Measurements from ENCODE around the gene DLGAP4. TPM values are rescaled to one million over a fixed set of nuclear protein-coding genes. Genes with fewer than 3 reads are reported as not detected.

The DLGAP4 gene
- total and polyA plus RNA-seq, 2 of the 13 experiments (the other 11 are each of a cell fraction or from before 2014, with no cell fraction given) = 15.2 to 26.7 TPM

GRCh38 chr20:36574366-36575135 lies 268.4 kb downstream of the DLGAP4 start (continued):
- peak; percentile 54; the same call in 1 of the 2 replicates for TF ChIP-seq CTCF (CRISPR knock-in tag; IDR thresholded peaks at IDR 0.05)
- TF ChIP-seq ZFP1 (CRISPR knock-in tag; IDR thresholded peaks at IDR 0.05) = 0 out of 2 replicates have a peak, but pooled peaks have one; percentile 16
- TF ChIP-seq E2F5 (CRISPR knock-in tag; conservative IDR thresholded peaks at IDR 0.05) = peak; percentile 77
- TF ChIP-seq ELF3 (CRISPR knock-in tag; IDR thresholded peaks at IDR 0.05) = peak; percentile 62; the same call in 1 of the 2 replicates
- no peak for TF ChIP-seq NR2F1 (CRISPR knock-in tag; IDR thresholded peaks at IDR 0.05)
- peak; percentile 45; the same call in 1 of the 2 replicates for TF ChIP-seq RAD21 (CRISPR knock-in tag; IDR thresholded peaks at IDR 0.05)
- TF ChIP-seq MAX (IDR thresholded peaks at IDR 0.05) = peak; percentile 97
- no peak; the same call in 1 of the 2 replicates for TF ChIP-seq ZMYM2 (CRISPR knock-in tag; IDR thresholded peaks at IDR 0.05)
- TF ChIP-seq ESRRA (CRISPR knock-in tag; IDR thresholded peaks at IDR 0.05; ENCODE audit: low read depth) = peak; percentile 55; the same call in 1 of the 2 replicates
- TF ChIP-seq HDAC1 (CRISPR knock-in tag; IDR thresholded peaks at IDR 0.05) = peak; percentile 87
- TF ChIP-seq HNRNPK (IDR thresholded peaks at IDR 0.05; ENCODE audit: low read depth, low read length, poor library complexity, severe bottlenecking) = peak; percentile 95
- no peak for TF ChIP-seq EP300 (IDR thresholded peaks at IDR 0.05; ENCODE audit: low read depth in 2 of 2, low read length in 2 of 2)
- no peak; the same call in 1 of the 2 replicates for TF ChIP-seq EP300 (CRISPR knock-in tag; IDR thresholded peaks at IDR 0.05; ENCODE audit: borderline replicate concordance)
- no peak for TF ChIP-seq PCBP2 (optimal IDR thresholded peaks at IDR 0.05; ENCODE audit: low read depth, low read length, poor library complexity, severe bottlenecking)
- no peak for TF ChIP-seq WIZ (CRISPR knock-in tag; IDR thresholded peaks at IDR 0.05)
- TF ChIP-seq, protein P1, sequence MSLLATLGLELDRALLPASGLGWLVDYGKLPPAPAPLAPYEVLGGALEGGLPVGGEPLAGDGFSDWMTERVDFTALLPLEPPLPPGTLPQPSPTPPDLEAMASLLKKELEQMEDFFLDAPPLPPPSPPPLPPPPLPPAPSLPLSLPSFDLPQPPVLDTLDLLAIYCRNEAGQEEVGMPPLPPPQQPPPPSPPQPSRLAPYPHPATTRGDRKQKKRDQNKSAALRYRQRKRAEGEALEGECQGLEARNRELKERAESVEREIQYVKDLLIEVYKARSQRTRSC (CRISPR knock-in tag; IDR thresholded peaks at IDR 0.05; ENCODE audit: low read depth) = peak; percentile 91
- peak; percentile 62 for TF ChIP-seq YY1 (IDR thresholded peaks at IDR 0.05; ENCODE audit: insufficient read depth, insufficient replicate concordance, low read depth, low read length)
- TF ChIP-seq, protein P2, sequence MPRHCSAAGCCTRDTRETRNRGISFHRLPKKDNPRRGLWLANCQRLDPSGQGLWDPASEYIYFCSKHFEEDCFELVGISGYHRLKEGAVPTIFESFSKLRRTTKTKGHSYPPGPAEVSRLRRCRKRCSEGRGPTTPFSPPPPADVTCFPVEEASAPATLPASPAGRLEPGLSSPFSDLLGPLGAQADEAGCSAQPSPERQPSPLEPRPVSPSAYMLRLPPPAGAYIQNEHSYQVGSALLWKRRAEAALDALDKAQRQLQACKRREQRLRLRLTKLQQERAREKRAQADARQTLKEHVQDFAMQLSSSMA (CRISPR knock-in tag; IDR thresholded peaks at IDR 0.05) = peak; percentile 63
- no peak for TF ChIP-seq HCFC1 (IDR thresholded peaks at IDR 0.05; ENCODE audit: low read depth, low read length)
- TF ChIP-seq ZNF30 (CRISPR knock-in tag; IDR thresholded peaks at IDR 0.05) = 0 out of 2 replicates have a peak, but pooled peaks have one; percentile 49
- TF ChIP-seq TCF12 (IDR thresholded peaks at IDR 0.05) = no peak
- TF ChIP-seq TCF12 (CRISPR knock-in tag; IDR thresholded peaks at IDR 0.05) = peak; percentile 89; the same call in 1 of the 2 replicates
- TF ChIP-seq HOXA5 (CRISPR knock-in tag; IDR thresholded peaks at IDR 0.05) = peak; percentile 87
- TF ChIP-seq NR3C1 (CRISPR knock-in tag; IDR thresholded peaks at IDR 0.05) = no peak
- TF ChIP-seq, protein P3, sequence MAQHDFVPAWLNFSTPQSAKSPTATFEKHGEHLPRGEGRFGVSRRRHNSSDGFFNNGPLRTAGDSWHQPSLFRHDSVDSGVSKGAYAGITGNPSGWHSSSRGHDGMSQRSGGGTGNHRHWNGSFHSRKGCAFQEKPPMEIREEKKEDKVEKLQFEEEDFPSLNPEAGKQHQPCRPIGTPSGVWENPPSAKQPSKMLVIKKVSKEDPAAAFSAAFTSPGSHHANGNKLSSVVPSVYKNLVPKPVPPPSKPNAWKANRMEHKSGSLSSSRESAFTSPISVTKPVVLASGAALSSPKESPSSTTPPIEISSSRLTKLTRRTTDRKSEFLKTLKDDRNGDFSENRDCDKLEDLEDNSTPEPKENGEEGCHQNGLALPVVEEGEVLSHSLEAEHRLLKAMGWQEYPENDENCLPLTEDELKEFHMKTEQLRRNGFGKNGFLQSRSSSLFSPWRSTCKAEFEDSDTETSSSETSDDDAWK (CRISPR knock-in tag; IDR thresholded peaks at IDR 0.05) = no peak

All from HepG2 (cell line).